ENCODE data around the gene ATP6V1G1.
"Not testable (repeated sequence)": the region's sequence is repeated elsewhere in the genome, so short reads cannot be mapped to it uniquely, and the experiment has no call there.

Gene ATP6V1G1

GRCh38 chr9:114587345-114588202 lies at the start of gene ATP6V1G1:
TSS of gene ATP6V1G1 (plus strand) at chr9:114587769. CDS start at chr9:114587839, 70 bp downstream.
- peak; percentile 100 for DNase-seq (ENCODE audit: low read depth)

GRCh38 chr9:114538241-114538640 lies 49.3 kb upstream of the ATP6V1G1 start:
- DNase-seq (ENCODE audit: low read depth), result no peak

- DNase-seq (ENCODE audit: low read depth), result no peak
These were observed 47.7 kb upstream of the ATP6V1G1 start for GRCh38 chr9:114539701-114540380.

- no peak for DNase-seq (ENCODE audit: low read depth)
These were observed 42.5 kb upstream of the ATP6V1G1 start for GRCh38 chr9:114545055-114545454.

GRCh38 chr9:114546851-114547250 lies 40.7 kb upstream of the ATP6V1G1 start:
- no peak for DNase-seq (ENCODE audit: low read depth)

GRCh38 chr9:114549697-114550330 lies 37.8 kb upstream of the ATP6V1G1 start:
- no peak for DNase-seq (ENCODE audit: low read depth)

GRCh38 chr9:114551750-114552685 lies 35.6 kb upstream of the ATP6V1G1 start:
- peak; percentile 96 for DNase-seq (ENCODE audit: low read depth)

- no peak for DNase-seq (ENCODE audit: low read depth)
These were observed 34.9 kb upstream of the ATP6V1G1 start for GRCh38 chr9:114552706-114553105.

GRCh38 chr9:114553202-114553601 lies 34.4 kb upstream of the ATP6V1G1 start:
- DNase-seq (ENCODE audit: low read depth), result no peak

- DNase-seq (ENCODE audit: low read depth), result no peak
These were observed 31.9 kb upstream of the ATP6V1G1 start for GRCh38 chr9:114555696-114556095.

GRCh38 chr9:114558027-114558675 lies 29.4 kb upstream of the ATP6V1G1 start:
- DNase-seq (ENCODE audit: low read depth), result peak; percentile 11

- DNase-seq (ENCODE audit: low read depth), result no peak
These were observed 27.6 kb upstream of the ATP6V1G1 start for GRCh38 chr9:114559830-114560513.

GRCh38 chr9:114560956-114561355 lies 26.6 kb upstream of the ATP6V1G1 start:
- DNase-seq (ENCODE audit: low read depth), result no peak

GRCh38 chr9:114561771-114562170 lies 25.8 kb upstream of the ATP6V1G1 start:
- DNase-seq (ENCODE audit: low read depth), result no peak

- no peak for DNase-seq (ENCODE audit: low read depth)
These were observed 22.4 kb upstream of the ATP6V1G1 start for GRCh38 chr9:114565204-114565603.

GRCh38 chr9:114570742-114571141 lies 16.8 kb upstream of the ATP6V1G1 start:
- no peak for DNase-seq (ENCODE audit: low read depth)

GRCh38 chr9:114571391-114571790 lies 16.2 kb upstream of the ATP6V1G1 start:
- DNase-seq (ENCODE audit: low read depth), result no peak

GRCh38 chr9:114572199-114572598 lies 15.4 kb upstream of the ATP6V1G1 start:
- DNase-seq (ENCODE audit: low read depth), result no peak

GRCh38 chr9:114574438-114574837 lies 13.1 kb upstream of the ATP6V1G1 start:
- DNase-seq (ENCODE audit: low read depth), result peak; percentile 23

GRCh38 chr9:114576779-114577178 lies 10.8 kb upstream of the ATP6V1G1 start:
- not testable (repeated sequence) for DNase-seq (ENCODE audit: low read depth)

Data from iris pigment epithelial cell (primary cell).